IMR-90 (cell line): ENCODE data around the gene MROH8.

Experiments
- CEBPB ChIP-seq: IDR thresholded peaks from 2 replicates; pipeline ENCODE4 v1.6.1; 2012; ENCODE audit warnings: low read depth, low read length, improper control_type of control experiment
- CTCF ChIP-seq: conservative IDR thresholded peaks from 2 replicates; pipeline ENCODE4 v1.5.1; 2012; ENCODE audit warnings: mild to moderate bottlenecking, low read depth, low read length, improper control_type of control experiment
- ELK1 ChIP-seq: fragments of 150-350 bp; IDR thresholded peaks from 2 replicates; pipeline ENCODE4 v1.6.1; 2016; ENCODE audit warnings: low read depth, mild to moderate bottlenecking, low read length, moderate library complexity, borderline replicate concordance
- MAZ ChIP-seq: IDR thresholded peaks from 2 replicates; pipeline ENCODE4 v1.6.1; 2012; ENCODE audit warnings: low read depth, mild to moderate bottlenecking, low read length, improper control_type of control experiment, moderate library complexity, borderline replicate concordance
- NFE2L2 ChIP-seq: fragments of 150-350 bp; IDR thresholded peaks from 2 replicates; pipeline ENCODE4 v1.6.1; 2016; ENCODE audit warnings: low read depth, mild to moderate bottlenecking, low read length
- POLR2A ChIP-seq: IDR thresholded peaks from 2 replicates; pipeline ENCODE4 v1.6.1; 2012; ENCODE audit warnings: mild to moderate bottlenecking, low read depth, low read length
- RAD21 ChIP-seq: IDR thresholded peaks from 2 replicates; pipeline ENCODE4 v1.6.1; 2012; ENCODE audit warnings: low read length, improper control_type of control experiment
- SMC3 ChIP-seq: fragments of 150-350 bp; IDR thresholded peaks from 2 replicates; pipeline ENCODE4 v1.6.1; 2016; ENCODE audit warnings: low read depth, mild to moderate bottlenecking, antibody characterized with exemption, low read length, moderate library complexity

GRCh38 chr20:37193821-37194220 lies 14.5 kb upstream of the MROH8 start:
- TF ChIP-seq MAZ (no peak), CTCF (no peak), ELK1 (no peak), POLR2A (no peak), SMC3 (no peak), NFE2L2 (no peak), RAD21 (no peak), CEBPB (no peak)
